NCI-H2081 treated with DMSO at 0.1 percent for 48 hours (cell line): ENCODE measurements around the gene LIMK2.
"Not testable (repeated sequence)": the region's sequence is repeated elsewhere in the genome, so short reads cannot be mapped to it uniquely, and the experiment has no call there.

Experiments used
- DNase-seq: peaks from one replicate; lab custom pipeline; 2025; lab: John Stamatoyannopoulos, UW

Gene LIMK2

DNA sequence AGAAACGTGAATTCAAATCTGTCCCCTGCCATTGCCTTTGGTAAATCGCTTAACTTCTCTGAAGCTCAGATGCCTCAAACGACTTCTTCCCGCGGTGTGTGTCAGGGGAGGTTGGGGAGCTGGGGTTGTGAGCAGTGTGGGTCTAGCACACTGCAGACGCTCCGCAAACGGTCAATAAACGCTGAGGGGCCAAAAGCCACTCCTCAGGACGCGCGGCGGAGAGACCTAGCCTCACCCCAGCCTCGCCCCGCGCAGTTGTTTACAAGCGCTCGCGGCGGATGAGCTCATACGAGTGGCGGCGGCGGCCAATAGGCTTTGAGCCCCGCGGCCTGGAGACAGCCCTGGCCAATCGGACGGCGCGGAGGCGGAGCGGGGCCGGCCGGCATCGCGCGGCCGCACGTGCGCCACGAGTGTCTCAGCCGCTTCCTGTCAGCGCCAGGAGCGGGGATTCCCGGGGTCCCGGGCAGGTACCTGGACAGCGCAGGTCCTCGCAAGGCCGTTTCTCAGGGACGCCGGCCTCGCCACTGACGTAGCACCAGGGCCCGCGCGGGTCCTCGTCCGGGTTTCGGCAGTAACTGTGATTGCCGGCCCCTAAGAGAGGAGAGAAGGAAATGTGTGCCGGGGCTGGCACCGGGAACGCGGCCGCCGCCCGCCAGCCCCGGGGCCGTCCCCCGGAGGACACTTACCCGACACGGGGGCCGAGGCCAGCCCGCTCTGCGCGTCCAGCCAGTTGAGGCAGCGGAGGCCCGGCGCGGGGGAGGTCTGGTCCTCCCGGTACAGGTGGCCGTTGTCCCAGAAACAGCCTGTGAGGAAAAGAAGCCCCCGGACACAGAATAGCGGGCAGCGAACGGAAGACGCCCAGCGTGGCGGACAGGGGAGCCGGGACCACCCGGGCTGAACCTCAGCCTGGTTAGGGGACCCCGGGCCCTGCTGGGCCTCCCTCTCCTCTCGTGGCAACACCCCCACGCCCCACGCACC is 78.7 kb downstream of the LIMK2 start:
- DNase-seq: peak; percentile 44

GRCh38 chr22:31291481-31292235 is 79.6 kb downstream of the LIMK2 start:
- no peak for DNase-seq

- DNase-seq: no peak
Observed at GRCh38 chr22:31292236-31292989, 80.3 kb downstream of the LIMK2 start, which contains the start of gene PIK3IP1. TSS of gene PIK3IP1 (minus strand) at chr22:31292488. CDS start at chr22:31292344, 144 bp downstream.

DNA sequence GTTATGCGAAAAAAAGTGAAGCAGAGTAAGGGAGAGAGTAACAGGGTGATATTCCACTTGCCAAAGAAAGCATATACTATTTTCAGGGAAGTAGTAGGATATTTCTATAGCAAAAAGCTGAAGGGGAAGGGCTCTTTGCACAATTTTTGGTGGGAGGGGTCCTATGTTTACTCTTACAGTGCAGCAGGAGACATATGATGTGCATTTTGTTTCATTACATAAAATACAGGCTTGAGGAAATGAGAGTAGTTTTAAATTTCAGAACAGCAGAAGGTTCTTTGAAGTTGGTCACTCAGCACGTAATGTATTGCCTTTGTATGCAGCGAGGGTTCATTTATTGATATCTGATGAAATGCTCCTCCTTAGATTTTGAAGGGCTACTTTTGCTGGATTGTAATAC is 83.3 kb downstream of the LIMK2 start:
- DNase-seq: no peak

- DNase-seq: no peak
Observed at GRCh38 chr22:31295831-31296657, 83.9 kb downstream of the LIMK2 start.

GRCh38 chr22:31300896-31301295 is 88.8 kb downstream of the LIMK2 start:
- no peak for DNase-seq

- no peak for DNase-seq
Observed at GRCh38 chr22:31302006-31302405, 89.9 kb downstream of the LIMK2 start.

DNA sequence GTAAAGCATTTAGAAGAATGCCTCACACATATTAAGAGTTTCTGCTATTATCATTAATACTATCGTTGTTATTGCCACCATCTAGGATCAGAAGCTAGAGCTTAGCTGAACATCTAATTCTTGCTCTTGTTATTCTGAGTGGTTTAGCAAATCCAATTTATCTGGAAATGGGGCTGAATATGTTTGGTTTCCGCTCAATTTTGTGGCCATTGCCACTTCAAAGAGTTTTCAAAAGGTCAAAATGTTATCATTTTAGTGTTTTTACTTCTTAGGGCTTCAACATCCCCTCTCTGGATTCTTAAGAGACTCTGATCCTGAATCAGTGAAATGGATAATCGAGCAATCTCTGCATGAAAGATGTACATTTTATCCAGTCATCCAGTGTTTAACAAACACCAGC is 90.4 kb downstream of the LIMK2 start:
- no peak for DNase-seq

- DNase-seq: no peak
Observed at GRCh38 chr22:31305194-31305593, 93.1 kb downstream of the LIMK2 start.

GRCh38 chr22:31308181-31308580 is 96.1 kb downstream of the LIMK2 start:
- DNase-seq: no peak

- DNase-seq: no peak
Observed at GRCh38 chr22:31313366-31314147, 101.5 kb downstream of the LIMK2 start.

GRCh38 chr22:31314220-31314619 is 102.1 kb downstream of the LIMK2 start:
- not testable (repeated sequence) for DNase-seq

- DNase-seq: no peak
Observed at GRCh38 chr22:31321421-31321820, 109.3 kb downstream of the LIMK2 start.

- no peak for DNase-seq
Observed at GRCh38 chr22:31323578-31324550, 111.8 kb downstream of the LIMK2 start.

GRCh38 chr22:31326877-31327276 is 114.8 kb downstream of the LIMK2 start:
- DNase-seq: no peak

GRCh38 chr22:31327806-31328543 is 115.9 kb downstream of the LIMK2 start:
- DNase-seq: no peak

DNA sequence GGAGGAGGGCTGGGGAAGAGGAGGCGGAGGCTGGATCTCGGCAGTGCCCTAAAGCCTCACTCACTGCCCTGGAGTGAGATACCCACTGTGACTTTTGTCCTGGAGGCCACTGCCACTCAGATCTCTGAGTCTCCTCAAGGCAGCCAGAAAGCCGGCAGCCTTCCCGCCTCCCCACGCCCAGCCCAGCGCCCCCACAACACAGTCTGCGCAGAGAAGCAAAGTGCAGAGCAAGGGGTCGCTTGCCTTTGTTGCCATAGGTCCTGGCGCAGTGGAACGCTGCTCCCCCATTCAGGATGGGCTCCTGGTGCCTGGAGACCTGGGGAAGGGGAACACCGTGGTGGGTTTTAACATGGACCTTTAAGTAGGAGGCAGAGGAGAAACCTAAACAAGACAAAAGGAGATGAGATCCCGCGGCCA is 116.5 kb downstream of the LIMK2 start:
- no peak for DNase-seq

- DNase-seq: no peak
Observed at GRCh38 chr22:31329029-31329428, 116.9 kb downstream of the LIMK2 start.
